GM23248 (cell line): Measurements from ENCODE around the gene UNC119.

Source experiments
- EZH2 ChIP-seq: fragments of 200-600 bp; sonication (generic); IDR thresholded peaks from 2 replicates; pipeline ENCODE4 v1.6.1; 2018; ENCODE audit warnings: antibody characterized with exemption, mild to moderate bottlenecking; ENCODE audit not compliant: insufficient read depth, poor library complexity, severe bottlenecking
- EZH2phosphoT487 ChIP-seq: fragments of 200-600 bp; sonication (generic); IDR thresholded peaks from 2 replicates; pipeline ENCODE4 v1.6.1; 2018; ENCODE audit warnings: antibody characterized with exemption, moderate library complexity, mild to moderate bottlenecking, low read depth; ENCODE audit not compliant: insufficient read depth

DNA sequence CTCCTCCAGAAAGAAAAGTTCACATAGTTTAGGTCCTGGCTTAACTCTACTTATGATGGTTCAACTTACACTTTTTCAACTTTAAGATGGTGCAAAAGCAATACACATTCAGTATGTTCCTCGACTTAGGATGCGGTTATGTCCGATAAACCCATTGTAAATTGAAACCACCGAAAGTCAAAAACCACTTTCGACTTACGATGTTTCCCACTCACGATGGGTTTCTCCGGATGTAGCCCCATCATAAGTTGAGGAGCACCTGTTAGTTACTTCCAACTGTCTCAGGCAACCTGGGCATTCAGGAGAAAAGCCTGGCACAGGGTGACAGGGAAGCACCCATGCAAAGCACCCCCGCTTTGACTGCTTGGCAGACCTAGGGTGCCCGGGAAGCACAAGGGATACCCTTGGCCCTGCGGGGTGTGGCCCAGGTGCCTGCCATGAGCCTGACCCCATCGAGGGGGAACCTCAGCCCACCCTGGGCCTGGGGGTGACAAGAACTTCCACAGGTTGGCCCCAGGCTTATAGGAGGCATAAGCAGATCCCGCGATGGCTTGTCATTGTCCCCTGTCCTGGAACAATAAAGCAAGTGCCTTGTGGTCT lies 14.0 kb downstream of the UNC119 start:
- no peak for TF ChIP-seq EZH2
- TF ChIP-seq EZH2phosphoT487 = no peak
